Loucy (cell line): Measurements from ENCODE around the gene ANKRD13D.

Source experiments
- CTCF ChIP-seq: fragments of 200-600 bp; sonication (generic); conservative IDR thresholded peaks from 2 replicates; pipeline ENCODE4 v1.5.1; 2014; ENCODE audit warnings: mild to moderate bottlenecking, antibody characterized with exemption, low read length
- EZH2phosphoT487 ChIP-seq: fragments of 200-600 bp; IDR thresholded peaks from 2 replicates; pipeline ENCODE4 v1.6.1; 2018; ENCODE audit warnings: antibody characterized with exemption, mild to moderate bottlenecking, moderate library complexity, borderline replicate concordance

GRCh38 chr11:67295846-67296245, 6.7 kb downstream of the ANKRD13D start:
- TF ChIP-seq CTCF (no peak), EZH2phosphoT487 (no peak)
